GM18499 (cell line): ENCODE data around the gene LRRC49.
"Not testable (repeated sequence)": the region's sequence is repeated elsewhere in the genome, so short reads cannot be mapped to it uniquely, and the experiment has no call there.

Experiments
- ATAC-seq: cut with Tn5 transposase; IDR thresholded peaks from one replicate; pipeline ENCODE4 v1.9.1; 2021; ENCODE audit warnings: moderate number of reproducible peaks; ENCODE audit not compliant: insufficient read depth, unreplicated experiment

The LRRC49 gene

GRCh38 chr15:70916531-70916930, 23.9 kb downstream of the LRRC49 start:
- ATAC-seq, result no peak

DNA sequence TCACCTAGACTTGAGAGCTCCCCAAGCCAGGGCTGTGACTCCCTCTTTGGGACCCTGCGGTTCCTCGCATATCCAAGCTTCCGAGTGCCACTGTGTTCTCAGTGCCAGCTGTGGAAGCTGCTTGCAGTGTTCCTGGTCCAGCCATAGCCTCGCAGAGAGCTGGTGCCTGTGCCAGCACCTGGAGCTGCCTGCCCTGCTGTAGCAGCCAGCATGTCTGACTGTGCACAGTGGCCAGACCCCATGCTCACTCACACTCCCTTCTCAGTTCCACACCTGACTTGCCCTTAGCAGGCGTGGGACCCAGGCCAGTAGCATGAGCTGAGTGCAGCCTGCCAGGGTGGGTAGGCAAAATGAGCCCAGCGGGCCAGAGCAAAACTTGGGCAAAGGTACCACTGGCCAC, 25.3 kb downstream of the LRRC49 start:
- ATAC-seq, result no peak

DNA sequence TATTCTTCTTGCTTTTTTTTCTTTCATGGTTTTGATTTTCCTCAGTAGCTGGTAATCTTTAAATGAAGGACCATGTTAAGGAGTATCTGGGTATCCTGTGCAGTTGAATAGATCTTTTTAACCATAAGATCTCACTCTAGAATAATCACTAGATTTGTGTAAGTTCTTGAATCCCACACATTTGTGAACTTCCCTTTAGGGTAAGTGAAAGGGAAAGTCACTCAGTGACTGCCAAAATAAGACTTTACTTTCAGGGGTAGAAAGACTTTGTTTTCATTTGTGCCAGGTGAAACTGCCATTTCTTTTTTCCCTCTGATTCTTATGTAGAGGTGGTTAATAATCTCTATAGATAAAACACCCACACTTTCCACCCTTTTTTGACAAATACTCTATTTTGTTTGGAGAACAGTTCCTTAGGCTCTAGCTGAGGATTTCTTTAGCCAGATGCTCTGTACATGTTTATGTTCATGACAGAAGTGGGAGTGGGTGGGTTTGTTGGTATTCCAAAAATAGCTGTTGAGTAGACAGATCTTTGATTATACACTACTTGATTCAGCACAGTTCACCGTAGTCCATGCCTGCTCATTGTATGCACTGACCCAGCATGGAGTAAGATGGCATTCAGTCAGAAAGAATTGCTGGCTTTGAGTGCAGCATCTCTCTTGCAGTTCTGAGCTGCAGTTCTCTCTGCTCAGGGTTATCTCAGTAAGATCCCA, 28.5 kb downstream of the LRRC49 start:
- ATAC-seq, result no peak

GRCh38 chr15:70922119-70922518, 29.5 kb downstream of the LRRC49 start:
- ATAC-seq, result no peak

DNA sequence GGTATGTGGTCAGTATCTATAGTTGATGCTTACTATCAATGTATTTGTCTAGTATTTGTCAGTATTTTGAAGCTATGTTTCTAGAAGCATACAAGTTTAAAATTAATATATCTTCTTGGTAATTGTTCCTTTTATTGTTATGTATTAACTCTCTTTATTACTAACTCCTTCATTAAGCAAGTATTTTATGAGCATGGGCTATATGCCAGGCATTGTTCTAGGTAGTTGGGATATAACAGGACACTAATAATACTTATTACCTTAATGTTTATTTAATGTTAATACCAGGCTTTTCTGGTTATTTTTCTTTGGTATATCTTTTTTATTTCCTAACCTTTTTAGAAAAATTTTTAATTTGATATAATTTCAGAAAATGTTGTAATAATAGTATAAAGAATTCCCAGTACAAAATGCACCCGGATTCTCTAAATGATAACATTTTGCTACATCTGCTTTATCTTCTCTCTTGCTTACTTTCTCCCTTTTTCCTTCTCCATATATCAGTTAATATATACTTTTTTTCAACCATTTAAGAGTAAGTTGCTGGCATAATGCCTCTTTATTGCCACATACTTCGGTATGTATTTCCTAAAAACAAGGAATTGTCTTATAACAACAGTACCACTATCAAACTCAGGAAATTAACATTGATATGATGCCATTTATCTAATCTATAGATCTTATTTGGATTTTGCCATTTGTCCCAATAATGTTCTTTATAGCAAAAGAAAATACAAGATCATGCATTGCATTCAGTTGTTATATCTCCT, 30.9 kb downstream of the LRRC49 start:
- ATAC-seq, result no peak

GRCh38 chr15:70926914-70927313, 34.3 kb downstream of the LRRC49 start:
- ATAC-seq, result not testable (repeated sequence)

- ATAC-seq, result no peak
Observed at GRCh38 chr15:70931821-70932220, 39.2 kb downstream of the LRRC49 start.

DNA sequence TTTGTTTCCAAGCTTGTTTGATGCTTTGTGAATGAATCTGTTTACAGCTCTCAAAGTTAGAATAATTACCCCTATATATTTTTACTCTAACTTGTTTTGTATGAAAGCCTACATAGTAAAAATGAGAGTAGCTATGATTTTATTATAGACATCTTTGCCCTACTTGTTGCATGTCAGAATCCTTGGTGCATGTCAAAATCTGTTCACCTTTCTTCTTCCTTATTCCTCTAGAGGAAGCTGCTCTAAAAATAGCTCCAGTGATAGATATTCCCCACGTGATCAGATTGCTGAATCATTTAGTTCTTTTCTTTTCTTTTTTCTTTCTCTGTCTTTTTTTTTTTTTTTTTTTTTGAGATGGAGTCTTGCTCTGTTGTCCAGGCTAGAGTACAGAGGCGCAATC, 39.8 kb downstream of the LRRC49 start:
- ATAC-seq, result no peak

DNA sequence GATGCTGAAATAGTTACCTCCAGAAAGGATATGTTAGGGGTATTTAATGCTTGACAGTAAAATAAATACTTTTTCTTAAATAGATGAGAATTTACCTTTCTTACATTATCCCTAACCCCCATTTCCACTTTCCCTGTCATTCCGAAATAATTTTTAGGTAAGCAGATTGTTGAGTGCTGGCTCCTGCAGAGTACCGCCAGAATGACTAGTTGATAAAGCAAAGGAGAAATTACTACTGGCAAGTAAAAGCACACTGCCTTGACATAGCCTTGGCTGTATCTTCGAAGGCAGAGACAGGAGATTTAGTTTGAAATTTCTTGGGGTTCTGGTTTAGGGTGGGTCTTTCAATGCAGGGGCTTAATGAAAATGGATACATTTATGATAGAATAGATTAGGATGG, 40.8 kb downstream of the LRRC49 start:
- ATAC-seq, result no peak

- ATAC-seq, result no peak
Observed at GRCh38 chr15:70935631-70936030, 43.0 kb downstream of the LRRC49 start.

DNA sequence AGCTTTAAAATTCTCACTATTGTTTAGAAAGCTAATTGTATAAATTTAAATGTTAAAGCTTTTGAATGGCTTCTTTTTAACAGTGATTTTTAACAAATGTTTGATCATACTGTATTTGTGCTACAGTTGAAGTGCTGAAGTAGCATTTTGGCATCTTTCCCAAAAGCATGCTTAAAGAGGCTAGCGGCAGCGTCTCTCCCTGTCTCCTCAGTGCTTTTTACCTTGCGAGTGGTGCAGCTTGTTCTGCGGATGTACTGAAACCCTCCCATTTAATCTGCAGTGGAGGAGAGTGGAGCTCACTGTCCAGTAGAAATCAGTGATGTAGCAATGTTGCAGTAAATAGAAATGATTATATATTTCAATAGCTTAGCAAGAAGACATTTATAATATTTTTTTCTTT, 43.7 kb downstream of the LRRC49 start:
- no peak for ATAC-seq

- not testable (repeated sequence) for ATAC-seq
Observed at GRCh38 chr15:70943285-70943684, 50.7 kb downstream of the LRRC49 start.

GRCh38 chr15:70947351-70948335, 55.0 kb downstream of the LRRC49 start:
- ATAC-seq, result no peak

- no peak for ATAC-seq
Observed at GRCh38 chr15:70950953-70951352, 58.3 kb downstream of the LRRC49 start.

GRCh38 chr15:70954171-70954570, 61.5 kb downstream of the LRRC49 start:
- no peak for ATAC-seq

DNA sequence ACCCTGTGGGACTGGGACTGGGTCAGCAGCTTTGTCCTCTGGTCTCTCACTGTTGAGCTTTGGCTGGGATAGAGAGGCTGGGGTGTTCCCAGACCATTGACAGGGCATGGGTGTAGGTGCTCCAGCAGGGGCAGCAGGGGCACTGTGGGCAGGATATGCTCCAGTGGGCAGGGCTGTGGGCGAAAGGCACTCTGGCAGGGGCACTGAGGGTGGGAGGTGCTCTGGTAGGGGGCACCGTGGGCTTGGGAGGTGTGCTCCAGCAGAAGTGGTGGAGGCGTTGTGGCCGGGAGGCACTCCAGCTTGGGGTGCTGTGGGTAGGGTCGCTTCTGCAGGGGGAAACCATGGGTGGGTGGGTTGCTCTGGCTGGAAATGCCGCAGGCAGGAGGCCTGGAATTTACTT, 62.1 kb downstream of the LRRC49 start:
- ATAC-seq, result no peak

DNA sequence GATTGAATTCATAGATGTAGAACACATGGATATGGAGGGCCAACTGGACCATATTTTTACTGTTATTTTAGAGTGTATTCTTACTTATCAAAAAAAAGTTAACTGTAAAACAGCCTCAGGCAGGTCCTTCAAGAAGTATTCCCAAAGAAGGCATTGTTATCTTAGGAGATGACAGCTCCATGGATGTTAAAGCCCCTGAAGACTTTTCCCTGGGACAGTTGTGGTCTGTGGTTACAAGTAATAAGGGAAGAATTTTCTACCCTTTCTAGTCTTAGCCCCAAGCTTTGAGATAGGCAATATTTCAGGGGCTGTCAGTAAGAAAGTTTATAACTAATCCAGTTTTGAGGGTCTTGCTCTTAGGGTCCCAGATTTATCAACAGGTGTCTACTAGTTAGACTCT, 62.5 kb downstream of the LRRC49 start:
- ATAC-seq, result no peak

DNA sequence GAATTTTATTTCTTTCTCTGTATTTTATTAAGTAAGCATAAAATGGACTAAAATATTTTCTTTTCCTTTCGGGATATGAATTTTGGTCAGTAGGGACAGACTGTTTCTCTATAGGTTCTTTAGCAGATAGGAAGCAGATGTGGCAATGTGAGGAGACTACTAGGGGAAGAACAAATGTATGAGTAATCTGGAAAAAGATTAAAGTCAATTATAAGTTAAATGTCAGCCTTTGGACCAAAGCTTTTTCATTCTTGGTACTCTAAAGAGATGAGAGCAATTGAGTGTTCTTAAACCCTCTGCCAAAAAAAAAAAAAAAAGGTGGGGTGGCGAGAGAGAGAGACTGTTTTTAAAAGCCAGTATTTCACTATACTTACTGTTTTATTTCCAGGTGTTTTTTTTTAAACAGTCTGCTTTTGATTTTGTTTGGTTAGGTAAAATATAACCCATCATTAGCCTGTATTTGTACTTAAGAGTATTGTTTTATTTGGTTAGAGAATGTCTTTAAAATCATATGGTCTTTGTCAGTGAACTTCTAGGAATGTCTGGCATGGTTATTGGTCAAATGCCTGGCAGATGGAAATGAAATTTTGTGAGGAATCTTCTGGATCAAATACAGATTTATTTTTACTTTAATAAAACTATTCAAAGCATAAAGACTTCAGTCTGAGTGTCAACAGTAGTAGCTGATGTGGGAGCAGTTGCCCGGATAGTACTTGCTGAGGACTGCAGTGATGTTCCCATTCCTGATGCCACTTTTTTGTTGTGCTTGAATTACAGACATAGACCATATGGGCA, 63.8 kb downstream of the LRRC49 start:
- ATAC-seq, result no peak

DNA sequence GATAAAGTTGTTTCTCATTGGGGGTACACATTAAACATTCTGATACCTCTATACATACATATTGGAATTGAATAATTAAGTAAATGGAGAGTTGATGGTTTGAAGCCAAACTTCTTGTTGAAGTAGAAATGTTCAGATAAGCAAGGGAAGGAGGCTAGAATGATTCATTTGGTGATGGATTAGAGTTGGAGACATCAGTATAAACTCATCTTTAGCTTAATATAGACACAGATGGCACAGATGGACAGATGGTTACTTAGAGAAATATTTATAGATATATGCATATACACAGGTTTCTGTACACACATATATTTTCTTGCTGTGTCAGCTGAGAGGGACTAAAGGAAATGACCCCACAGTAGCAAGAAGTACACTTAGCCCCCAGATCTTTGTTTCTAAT, 69.5 kb downstream of the LRRC49 start:
- ATAC-seq, result no peak

DNA sequence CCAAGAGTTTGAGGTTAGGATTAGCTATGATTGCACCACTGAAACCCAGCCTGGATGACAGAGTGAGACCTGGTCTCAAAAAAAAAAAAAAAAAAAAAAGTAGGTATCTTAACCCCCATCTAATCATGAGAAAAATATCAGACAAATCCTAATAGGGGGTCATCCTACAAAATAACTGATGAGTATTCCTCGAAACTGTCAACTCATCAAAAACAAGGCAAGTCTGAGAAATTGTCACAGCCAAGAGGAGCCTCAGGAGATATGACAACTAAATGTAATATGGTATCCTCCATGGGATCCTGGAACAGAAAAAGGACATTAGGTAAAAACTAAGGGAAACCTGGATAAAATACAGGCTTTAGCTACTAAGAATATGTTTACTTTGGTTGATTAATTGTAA, 70.6 kb downstream of the LRRC49 start:
- ATAC-seq, result no peak
